Activated CD8-positive, alpha-beta memory T cell treated with anti-CD3 and anti-CD28 coated beads for 48 hours (primary cell): ENCODE measurements around the gene ACSS1.

ENCODE experiments used
- DNase-seq, 3 experiments: peaks; one replicate each; pipeline ENCODE4 v3.0.0-alpha.2; 2020; ENCODE audit warnings: low read depth in 2 of 3, low spot score in 2 of 3

Gene ACSS1

GRCh38 chr20:24960302-24960801 lies 97.6 kb downstream of the ACSS1 start:
- no peak for DNase-seq

GRCh38 chr20:24959591-24960301 lies 98.2 kb downstream of the ACSS1 start:
- DNase-seq = no peak

- DNase-seq = no peak
These were observed 99.2 kb downstream of the ACSS1 start for GRCh38 chr20:24958506-24959385.

DNA sequence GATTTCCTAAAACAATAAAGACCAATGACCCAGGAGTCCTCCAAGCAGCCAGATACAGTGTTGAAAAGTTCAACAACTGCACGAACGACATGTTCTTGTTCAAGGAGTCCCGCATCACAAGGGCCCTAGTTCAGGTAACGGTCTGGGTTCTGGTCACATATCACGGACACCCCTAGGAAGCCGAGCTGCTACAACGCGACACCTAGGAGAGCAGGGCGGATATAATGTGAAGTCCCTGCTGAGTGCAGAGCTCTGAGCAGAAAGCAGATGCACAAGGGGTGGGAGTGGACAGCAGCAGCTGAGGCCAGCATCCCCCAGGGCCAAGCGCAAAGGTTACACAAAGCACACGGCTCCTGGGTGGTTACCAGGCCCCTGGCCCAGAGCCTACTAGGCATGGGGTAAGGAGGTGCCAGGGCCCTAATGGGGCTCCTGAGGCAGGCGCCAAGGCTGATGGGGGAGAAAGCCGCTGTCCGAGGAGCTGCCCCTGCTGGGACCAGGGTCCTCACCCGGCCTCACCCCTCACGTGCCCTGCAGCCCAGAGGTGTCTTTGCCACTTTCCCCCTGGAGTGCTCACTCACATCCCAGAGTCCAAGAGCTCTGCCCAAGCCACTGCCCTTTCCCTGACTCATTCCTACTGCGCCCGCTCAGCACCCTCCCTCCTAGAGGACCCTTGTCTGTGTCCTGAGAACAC lies 100.5 kb downstream of the ACSS1 start:
- no peak for DNase-seq
